H1 (cell line): ENCODE measurements around the gene CCBE1.

Experiments
- CEBPB ChIP-seq: IDR thresholded peaks from 2 replicates; pipeline ENCODE4 v1.6.1; 2012; ENCODE audit warnings: low read depth, low read length
- CHD2 ChIP-seq: IDR thresholded peaks from 2 replicates; pipeline ENCODE4 v1.6.1; 2012; ENCODE audit warnings: low read length, improper control_type of control experiment
- EP300 ChIP-seq, 2 experiments: IDR thresholded peaks; 1 replicate in 1 of 2; 2 replicates in 1 of 2; pipeline ENCODE4 v1.6.1; 2011 to 2012; ENCODE audit warnings: low read depth in 2 of 2, low read length in 2 of 2, mild to moderate bottlenecking in 2 of 2, borderline replicate concordance in 1 of 2, inconsistent platforms in 1 of 2, moderate library complexity in 1 of 2
- GABPA ChIP-seq: IDR thresholded peaks from 2 replicates; pipeline ENCODE4 v1.6.1; 2011; ENCODE audit warnings: mild to moderate bottlenecking, low read length, moderate library complexity, borderline replicate concordance; ENCODE audit not compliant: insufficient read depth
- KDM1A ChIP-seq: fragments of 200-600, 300-600 bp; sonication (generic); IDR thresholded peaks from 2 replicates; pipeline ENCODE4 v1.7.1; 2016; ENCODE audit warnings: mild to moderate bottlenecking, low read length, borderline replicate concordance
- NRF1 ChIP-seq: IDR thresholded peaks from 2 replicates; pipeline ENCODE4 v1.6.1; 2011; ENCODE audit warnings: mild to moderate bottlenecking, low read depth, low read length, improper control_type of control experiment
- PHF8 ChIP-seq: fragments of 200-600 bp; sonication (generic); conservative IDR thresholded peaks from 2 replicates; pipeline ENCODE4 v1.7.1; 2012; ENCODE audit warnings: low read depth, mild to moderate bottlenecking, inconsistent platforms, low read length, moderate library complexity
- POLR2A ChIP-seq, 2 experiments: IDR thresholded peaks; 1 replicate in 1 of 2; 2 replicates in 1 of 2; pipeline ENCODE4 v1.6.1; 2011; ENCODE audit warnings: low read depth in 2 of 2, low read length in 2 of 2, mild to moderate bottlenecking in 2 of 2; ENCODE audit errors: control extremely low read depth in 1 of 2
- RAD21 ChIP-seq, 2 experiments: IDR thresholded peaks in 1 of 2; conservative IDR thresholded peaks in 1 of 2; 2 replicates each; pipeline ENCODE4 v1.6.1; 2011; ENCODE audit warnings: low read depth in 2 of 2, low read length in 2 of 2, improper control_type of control experiment in 1 of 2, inconsistent platforms in 1 of 2, mild to moderate bottlenecking in 1 of 2, moderate library complexity in 1 of 2
- RFX5 ChIP-seq: IDR thresholded peaks from 2 replicates; pipeline ENCODE4 v1.6.1; 2011; ENCODE audit warnings: low read depth, low read length, improper control_type of control experiment, borderline replicate concordance
- TAF1 ChIP-seq: IDR thresholded peaks from 2 replicates; pipeline ENCODE4 v1.6.1; 2011; ENCODE audit warnings: mild to moderate bottlenecking, low read depth, low read length
- TF ChIP-seq, protein P1 (sequence below), 3 experiments: IDR thresholded peaks; 1 replicate in 2 of 3; 2 replicates in 1 of 3; pipeline versions ENCODE4 v1.5.1 to v1.6.1; 2011; ENCODE audit warnings: low read length in 3 of 3, mild to moderate bottlenecking in 3 of 3, inconsistent platforms in 2 of 3, low read depth in 1 of 3, moderate library complexity in 1 of 3; ENCODE audit not compliant: insufficient read depth in 1 of 3; ENCODE audit errors: control extremely low read depth in 1 of 3

DNA sequence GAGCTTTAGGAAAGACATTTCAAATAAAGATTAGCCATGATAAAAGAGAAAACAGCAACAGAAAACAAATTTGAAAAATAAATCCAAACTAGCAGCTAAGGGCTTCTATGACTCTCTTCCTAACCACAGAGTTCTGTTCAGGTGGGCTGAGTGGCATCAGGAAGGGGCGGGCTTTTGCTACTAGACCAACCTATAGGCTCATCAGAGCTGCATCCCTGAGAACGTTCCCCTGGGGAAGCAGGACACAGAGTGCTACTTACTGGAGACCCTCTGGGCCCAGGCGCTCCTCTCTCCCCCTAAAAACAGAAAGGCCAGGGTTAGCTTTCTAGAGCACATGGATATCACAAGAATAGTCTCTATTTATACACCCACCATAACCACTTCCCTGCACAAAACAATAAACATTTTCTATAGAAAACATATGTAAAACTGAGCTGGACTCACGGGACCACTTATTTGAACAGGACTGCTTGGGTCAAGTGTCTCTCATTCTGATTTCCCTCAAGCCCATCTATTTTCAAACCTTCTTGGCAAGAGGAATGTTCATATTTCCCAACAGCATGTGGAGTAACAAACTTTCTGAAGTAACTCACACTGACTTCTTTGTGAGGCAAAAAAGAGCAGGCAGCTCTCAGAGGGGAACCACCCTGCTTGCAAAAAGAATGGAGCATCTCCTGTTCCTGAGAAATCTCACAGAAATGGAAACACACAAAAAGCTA, 259.2 kb downstream of the CCBE1 start:
- TF ChIP-seq CHD2 (no peak), RAD21 (IDR thresholded peaks at IDR 0.05 in 1 of 2, conservative IDR thresholded peaks at IDR 0.05 in 1 of 2; ENCODE audit: low read depth in 2 of 2, low read length in 2 of 2) (no peak), CEBPB (no peak), RFX5 (no peak), TAF1 (no peak), POLR2A (IDR thresholded peaks at IDR 0.05; ENCODE audit: control extremely low read depth in 1 of 2, low read depth in 2 of 2, low read length in 2 of 2) (no peak), EP300 (IDR thresholded peaks at IDR 0.05; ENCODE audit: borderline replicate concordance in 1 of 2, low read depth in 2 of 2, low read length in 2 of 2) (no peak), NRF1 (no peak), GABPA (no peak), KDM1A (no peak), PHF8 (no peak)
- TF ChIP-seq, protein P1, sequence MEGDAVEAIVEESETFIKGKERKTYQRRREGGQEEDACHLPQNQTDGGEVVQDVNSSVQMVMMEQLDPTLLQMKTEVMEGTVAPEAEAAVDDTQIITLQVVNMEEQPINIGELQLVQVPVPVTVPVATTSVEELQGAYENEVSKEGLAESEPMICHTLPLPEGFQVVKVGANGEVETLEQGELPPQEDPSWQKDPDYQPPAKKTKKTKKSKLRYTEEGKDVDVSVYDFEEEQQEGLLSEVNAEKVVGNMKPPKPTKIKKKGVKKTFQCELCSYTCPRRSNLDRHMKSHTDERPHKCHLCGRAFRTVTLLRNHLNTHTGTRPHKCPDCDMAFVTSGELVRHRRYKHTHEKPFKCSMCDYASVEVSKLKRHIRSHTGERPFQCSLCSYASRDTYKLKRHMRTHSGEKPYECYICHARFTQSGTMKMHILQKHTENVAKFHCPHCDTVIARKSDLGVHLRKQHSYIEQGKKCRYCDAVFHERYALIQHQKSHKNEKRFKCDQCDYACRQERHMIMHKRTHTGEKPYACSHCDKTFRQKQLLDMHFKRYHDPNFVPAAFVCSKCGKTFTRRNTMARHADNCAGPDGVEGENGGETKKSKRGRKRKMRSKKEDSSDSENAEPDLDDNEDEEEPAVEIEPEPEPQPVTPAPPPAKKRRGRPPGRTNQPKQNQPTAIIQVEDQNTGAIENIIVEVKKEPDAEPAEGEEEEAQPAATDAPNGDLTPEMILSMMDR (IDR thresholded peaks at IDR 0.05; ENCODE audit: control extremely low read depth in 1 of 3, insufficient read depth in 1 of 3, low read depth in 1 of 3, low read length in 3 of 3) = no peak
